Fibroblast of the aortic adventitia (primary cell): Measurements from ENCODE around the gene SPINK8. TPM values are rescaled to one million over a fixed set of nuclear protein-coding genes. Genes with fewer than 3 reads are reported as not detected.
"Not testable (repeated sequence)": the region's sequence is repeated elsewhere in the genome, so short reads cannot be mapped to it uniquely, and the experiment has no call there.

Experiments used
- DNase-seq: peaks from one replicate; pipeline ENCODE4 v3.0.0-alpha.2; 2010; ENCODE audit warnings: low read depth
- H3K4me3 ChIP-seq: 2 replicates; pipeline ENCODE4 v1.5.1; 2011; ENCODE audit warnings: low read depth, mild to moderate bottlenecking, control low read depth, low read length, moderate library complexity
- CTCF ChIP-seq: IDR thresholded peaks from 2 replicates; pipeline ENCODE4 v1.5.1; 2011; ENCODE audit warnings: mild to moderate bottlenecking, low read length, control low read depth, inconsistent platforms; ENCODE audit not compliant: insufficient read depth
- total RNA-seq: library from RNA; depleted of rRNA; stranded (reverse); fragments of >200 nt; gene quantifications from 2 replicates; pipeline ENCODE4 v1.2.3, GENCODE V29; 2012; ENCODE audit warnings: low replicate concordance

Gene SPINK8
- total RNA-seq, 1 donor = not detected

- no peak for TF ChIP-seq CTCF
- no peak overlapping the region for H3K4me3 ChIP-seq
- DNase-seq = no peak
These were observed 12.6 kb upstream of the SPINK8 start for GRCh38 chr3:48345946-48346572.

- no peak overlapping the region for H3K4me3 ChIP-seq
- TF ChIP-seq CTCF = no peak
- no peak for DNase-seq
These were observed 11.5 kb upstream of the SPINK8 start for GRCh38 chr3:48344867-48345507.

GRCh38 chr3:48343432-48343831 lies 10.0 kb upstream of the SPINK8 start:
- no peak for TF ChIP-seq CTCF
- no peak for DNase-seq
- no peak overlapping the region for H3K4me3 ChIP-seq

GRCh38 chr3:48338635-48339034 lies 5.2 kb upstream of the SPINK8 start:
- no peak for DNase-seq
- TF ChIP-seq CTCF = no peak
- H3K4me3 ChIP-seq = no peak overlapping the region

- DNase-seq = peak; percentile 18
These were observed 4.1 kb upstream of the SPINK8 start for GRCh38 chr3:48337536-48337935.

GRCh38 chr3:48335286-48335685 lies 1.8 kb upstream of the SPINK8 start:
- not testable (repeated sequence) for H3K4me3 ChIP-seq, DNase-seq

More at GRCh38 chr3:48337536-48337935, 4.1 kb upstream of the SPINK8 start:
- H3K4me3 ChIP-seq = not testable (repeated sequence)

GRCh38 chr3:48334605-48335004 lies 1.1 kb upstream of the SPINK8 start:
- no peak overlapping the region for H3K4me3 ChIP-seq
- no peak for DNase-seq
- TF ChIP-seq CTCF = no peak

GRCh38 chr3:48331706-48332435 lies 1.6 kb downstream of the SPINK8 start:
- not testable (repeated sequence) for DNase-seq, H3K4me3 ChIP-seq
